Measurements from ENCODE around the gene ZNF318.

GRCh38 chr6:43304882-43305281, 64.6 kb downstream of the ZNF318 start:
- TF ChIP-seq TAF1 (IDR thresholded peaks at IDR 0.05; ENCODE audit: borderline replicate concordance, low read depth, low read length): no peak
- TF ChIP-seq POLR2A (IDR thresholded peaks at IDR 0.05; ENCODE audit: low read depth, low read length): no peak

Data from GM12892 (cell line).